Measurements from ENCODE around the gene PEX5.

DNA sequence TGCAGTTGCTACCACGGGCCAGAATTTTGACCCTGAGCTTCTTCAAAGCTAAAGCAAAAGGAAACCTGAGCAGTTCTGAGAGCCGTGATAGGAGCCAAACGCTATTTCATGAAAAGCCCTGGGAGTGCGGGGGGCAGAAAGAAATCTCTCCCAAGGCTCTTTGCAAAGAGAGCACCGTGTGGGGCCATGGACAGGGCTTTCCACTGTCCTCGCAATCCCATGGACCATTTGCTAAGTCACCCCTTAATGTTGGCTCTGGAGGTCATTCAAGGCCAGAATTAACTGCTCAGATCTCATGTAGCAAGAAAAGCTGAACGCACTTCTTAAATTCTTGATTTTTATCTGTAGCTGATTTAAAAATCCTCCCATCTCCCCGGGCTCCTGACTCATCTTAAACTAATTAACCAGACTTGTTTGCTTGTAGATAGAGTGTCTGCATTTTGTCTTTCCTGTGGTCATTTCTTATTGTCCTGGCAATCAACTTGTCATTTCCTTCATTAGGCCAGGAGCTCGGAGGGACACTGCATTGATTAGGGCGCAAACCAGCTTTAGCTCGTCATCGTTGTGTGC lies 34.5 kb upstream of the PEX5 start:
- no peak for TF ChIP-seq CTCF (IDR thresholded peaks at IDR 0.05)
- no peak for TF ChIP-seq EP300 (IDR thresholded peaks at IDR 0.05)
